ENCODE results near the gene PAMR1.
"Not testable (repeated sequence)": the region's sequence is repeated elsewhere in the genome, so short reads cannot be mapped to it uniquely, and the experiment has no call there.

PAMR1 gene

DNA sequence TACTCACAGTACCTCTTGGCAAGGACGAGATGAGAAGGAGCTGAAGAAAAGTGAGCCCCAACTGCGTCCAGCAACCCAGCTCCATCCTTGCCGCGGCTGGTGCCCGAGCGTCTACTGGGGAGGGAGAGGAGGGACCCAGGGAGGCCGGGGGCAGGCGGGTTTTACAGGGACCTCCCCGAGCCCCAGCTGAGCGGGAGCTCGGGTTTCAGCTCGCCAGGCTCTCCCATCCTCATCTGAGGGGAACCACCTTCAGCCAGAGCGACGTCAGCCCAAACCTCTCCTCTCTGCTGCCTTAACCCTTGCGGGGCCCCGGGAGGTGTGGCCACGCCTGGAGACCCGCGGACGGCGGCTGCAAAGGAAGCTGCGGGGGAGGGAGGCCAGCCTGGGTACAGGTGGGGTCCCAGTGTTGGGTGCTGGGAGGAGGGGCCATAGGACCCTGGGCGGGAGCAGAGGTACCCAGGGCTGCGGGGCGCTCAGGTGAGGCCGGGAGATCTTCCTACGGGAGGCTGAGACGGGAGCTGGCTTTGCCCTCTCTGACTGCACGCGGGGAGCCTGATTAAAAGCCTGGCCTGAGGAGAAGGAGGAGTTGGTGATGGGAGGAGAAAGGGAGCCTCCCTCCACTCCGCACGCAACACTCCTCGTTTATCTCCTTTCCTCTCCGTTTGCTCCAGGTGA lies at the start of gene PAMR1:
Gene PAMR1, minus strand, starts transcription at position 116 of the 675 bp plus-strand sequence. Its CDS starts 31 bp downstream, at position 85.
- DNase-seq (ENCODE audit: low read depth in 2 of 2): no peak

- DNase-seq (ENCODE audit: low read depth in 2 of 2): no peak
Observed at GRCh38 chr11:35571696-35572095, 46.3 kb upstream of the PAMR1 start.

DNA sequence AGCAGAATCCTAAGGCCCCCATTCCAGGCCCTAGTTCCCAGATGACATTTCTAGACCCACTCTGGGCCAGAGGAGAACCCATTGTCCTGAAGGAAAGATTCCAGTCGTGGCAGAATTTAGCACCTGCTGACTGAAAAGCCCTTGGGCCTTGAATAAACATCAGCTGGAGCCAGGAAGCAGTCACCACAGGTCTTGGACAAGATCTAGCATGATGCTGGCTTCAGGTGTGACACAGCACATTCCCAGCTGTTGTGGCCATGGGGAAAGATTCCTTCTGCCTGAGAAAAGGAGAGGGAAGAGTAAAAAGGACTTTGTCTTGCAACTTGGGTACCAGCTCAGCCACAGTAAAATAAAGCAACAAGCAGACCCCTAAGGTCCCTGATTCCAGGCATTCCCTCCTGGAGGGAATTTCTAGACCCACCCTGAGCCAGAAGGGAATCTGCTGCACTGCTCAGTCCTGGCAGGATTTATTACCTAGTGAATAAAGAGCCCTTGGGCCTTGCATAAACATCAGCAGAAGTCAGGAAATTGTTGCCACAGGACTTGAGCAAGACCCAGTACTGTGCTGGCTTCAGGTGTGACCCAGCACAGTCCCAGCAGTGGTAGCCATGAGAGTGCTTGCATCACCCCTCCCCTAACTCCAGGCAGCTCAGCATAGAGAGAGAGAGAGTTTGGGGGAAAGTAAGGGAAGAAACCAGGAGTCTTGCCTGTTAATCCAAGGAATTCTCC lies 42.5 kb upstream of the PAMR1 start:
- no peak for DNase-seq (ENCODE audit: low read depth in 2 of 2)

DNA sequence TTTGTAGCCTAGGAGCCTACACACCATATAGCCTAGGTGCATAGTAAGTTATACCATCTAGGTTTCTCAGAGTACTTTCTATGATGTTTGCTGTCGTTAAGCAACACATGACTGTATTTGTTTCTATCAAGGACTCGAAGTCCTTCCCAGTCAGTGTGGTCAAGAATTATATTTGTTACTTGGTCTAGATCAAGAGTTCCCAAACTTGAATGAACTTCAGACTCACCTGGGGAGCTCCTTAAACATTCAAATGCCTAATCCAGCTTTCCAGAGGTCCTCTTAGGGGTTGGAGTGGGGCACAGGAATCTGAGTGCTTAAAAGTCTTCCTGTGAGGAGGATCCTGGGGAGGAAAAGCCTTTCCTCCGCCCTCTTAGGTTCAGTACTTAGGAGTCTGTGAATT lies 41.5 kb upstream of the PAMR1 start:
- no peak for DNase-seq (ENCODE audit: low read depth in 2 of 2)

DNA sequence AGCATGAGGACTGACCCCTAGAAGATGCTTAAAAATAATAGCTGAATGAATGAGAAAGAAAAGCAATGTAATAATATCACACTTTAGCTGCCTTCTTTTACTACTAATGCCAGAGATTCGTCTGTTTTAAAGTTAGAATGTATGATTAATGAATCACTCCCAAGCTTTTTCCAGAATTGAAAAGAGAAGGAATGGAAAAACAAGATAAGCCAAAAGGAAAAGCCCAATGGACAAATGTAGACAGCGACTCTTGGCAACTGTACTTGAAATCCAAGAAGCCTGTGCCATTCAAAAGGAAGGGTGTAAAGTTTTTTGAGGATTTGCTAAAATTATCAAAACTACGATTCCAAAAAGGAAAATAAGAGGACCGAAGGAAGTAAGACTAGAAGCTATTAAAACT lies 40.8 kb upstream of the PAMR1 start:
- no peak for DNase-seq (ENCODE audit: low read depth in 2 of 2)

GRCh38 chr11:35564245-35564595 lies 38.8 kb upstream of the PAMR1 start:
- DNase-seq (ENCODE audit: low read depth in 2 of 2): no peak

DNA sequence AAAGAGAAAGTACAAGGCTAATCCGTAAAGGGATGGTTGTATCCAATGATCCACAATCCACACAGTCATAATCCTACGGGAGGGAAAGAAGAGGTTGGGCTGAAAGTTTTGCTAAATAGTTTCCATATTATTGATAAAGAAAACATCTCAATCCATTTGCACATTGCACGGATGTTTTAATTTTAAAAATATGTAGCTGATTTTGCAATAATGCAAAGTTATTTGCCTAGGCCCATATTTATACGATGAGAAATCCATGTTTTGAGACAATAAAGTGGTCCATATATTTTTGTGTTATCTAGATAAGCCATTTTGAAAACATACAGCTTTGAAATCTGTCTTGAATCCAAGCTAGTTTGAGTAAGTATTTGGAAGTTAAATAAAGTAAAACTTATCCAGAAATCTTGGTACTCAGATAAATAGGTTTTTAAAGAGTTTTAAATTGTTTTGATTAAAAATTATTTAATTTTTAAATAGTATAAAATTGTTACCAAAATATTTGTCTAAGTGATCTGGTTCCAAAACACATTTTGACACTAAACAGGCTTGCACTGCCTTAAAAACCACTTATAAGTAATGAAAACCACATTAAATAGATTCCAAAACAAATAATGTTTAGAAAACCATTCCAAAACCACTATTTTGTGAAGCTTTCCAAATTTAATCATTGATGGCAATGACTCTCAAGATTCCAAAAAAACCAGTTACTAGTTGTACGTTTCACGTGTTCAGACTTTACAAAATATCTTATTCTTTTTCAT lies 38.2 kb upstream of the PAMR1 start:
- DNase-seq (ENCODE audit: low read depth in 2 of 2): no peak

- DNase-seq (ENCODE audit: low read depth in 2 of 2): no peak
Observed at GRCh38 chr11:35559949-35560348, 34.5 kb upstream of the PAMR1 start.

DNA sequence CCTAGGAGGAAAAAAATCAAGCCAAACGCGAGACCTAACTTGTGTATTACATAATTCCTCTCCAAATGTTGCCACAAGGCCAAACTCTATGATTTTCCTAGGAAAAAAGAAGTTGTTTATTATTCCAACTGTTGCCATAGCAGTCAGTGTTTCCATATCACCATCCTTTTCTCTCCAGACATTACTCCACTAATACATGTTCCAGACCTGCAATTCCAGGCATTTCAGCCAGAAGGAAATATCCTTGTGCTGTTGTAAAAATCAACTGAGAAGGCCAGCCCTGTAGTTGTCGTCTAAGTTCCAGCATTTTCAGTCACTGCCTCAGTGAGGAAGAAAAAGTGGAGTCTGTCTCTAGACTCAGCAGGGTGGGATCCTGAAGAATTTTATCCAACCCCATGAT lies 33.1 kb upstream of the PAMR1 start:
- DNase-seq (ENCODE audit: low read depth in 2 of 2): no peak

GRCh38 chr11:35555488-35555887 lies 30.1 kb upstream of the PAMR1 start:
- DNase-seq (ENCODE audit: low read depth in 2 of 2): no peak

DNA sequence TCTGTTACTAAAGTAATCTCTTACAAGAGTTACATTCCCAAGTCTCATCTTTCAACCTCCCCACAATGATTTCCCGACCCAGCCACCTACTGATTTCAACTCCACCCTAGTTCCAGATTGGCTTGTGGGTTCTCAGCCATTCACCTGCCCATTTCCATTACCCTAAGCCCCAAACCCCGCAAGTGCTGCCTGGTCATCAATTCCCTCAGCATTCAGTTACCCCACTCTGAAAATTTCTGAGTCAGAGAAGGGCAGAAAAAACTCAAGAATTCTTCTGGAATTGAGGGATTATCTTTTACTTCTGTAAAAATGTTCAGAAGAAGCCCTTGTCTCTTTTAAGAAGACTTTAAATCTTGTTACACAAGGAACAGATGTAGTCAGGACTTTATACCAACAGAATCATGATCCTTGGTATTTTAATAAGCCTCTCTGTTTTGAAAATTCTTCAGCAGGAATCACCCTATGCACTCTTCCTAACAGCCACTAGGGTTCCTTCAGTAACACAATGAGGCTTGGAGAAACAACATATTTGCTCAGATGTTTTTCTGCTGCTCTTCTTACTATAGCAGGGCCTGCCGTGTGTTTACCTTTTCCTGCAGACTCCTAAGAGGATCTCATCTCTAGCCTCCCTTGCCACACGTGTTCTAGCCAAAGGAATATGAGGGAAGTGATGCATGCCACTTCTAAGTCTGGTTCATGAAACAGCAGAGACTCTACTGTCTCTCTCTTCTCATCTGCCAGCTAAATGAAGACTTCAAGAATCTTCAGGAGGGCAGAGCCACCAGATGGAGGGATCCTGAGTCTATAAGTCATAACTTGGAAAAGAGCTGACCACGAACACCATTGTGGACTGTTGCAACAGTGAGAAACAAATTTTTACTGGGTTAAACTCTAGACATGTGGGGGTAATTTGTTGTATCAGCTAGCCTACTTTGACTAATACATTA lies 29.3 kb upstream of the PAMR1 start:
- DNase-seq (ENCODE audit: low read depth in 2 of 2): no peak

GRCh38 chr11:35553831-35554230 lies 28.4 kb upstream of the PAMR1 start:
- no peak for DNase-seq (ENCODE audit: low read depth in 2 of 2)

DNA sequence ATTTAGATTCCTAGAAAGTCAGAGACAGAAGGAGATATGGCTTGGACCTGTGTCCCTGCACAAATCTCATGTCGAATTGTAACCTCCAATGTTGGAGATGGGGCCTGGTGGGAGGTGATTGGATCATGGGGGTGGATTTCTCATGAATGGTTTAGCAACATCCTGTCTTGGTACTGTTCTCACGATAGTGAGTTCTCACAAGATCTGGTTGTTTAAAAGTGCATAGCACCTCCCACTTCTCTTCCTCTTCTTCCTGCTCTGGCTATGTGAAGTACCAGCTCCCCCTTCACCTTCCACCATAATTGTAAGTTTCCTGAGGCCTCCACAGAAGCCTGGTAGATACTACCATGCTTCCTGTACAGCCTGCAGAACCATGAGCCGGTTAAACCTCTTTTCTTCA lies 27.6 kb upstream of the PAMR1 start:
- no peak for DNase-seq (ENCODE audit: low read depth in 2 of 2)

GRCh38 chr11:35552616-35553015 lies 27.2 kb upstream of the PAMR1 start:
- no peak for DNase-seq (ENCODE audit: low read depth in 2 of 2)

DNA sequence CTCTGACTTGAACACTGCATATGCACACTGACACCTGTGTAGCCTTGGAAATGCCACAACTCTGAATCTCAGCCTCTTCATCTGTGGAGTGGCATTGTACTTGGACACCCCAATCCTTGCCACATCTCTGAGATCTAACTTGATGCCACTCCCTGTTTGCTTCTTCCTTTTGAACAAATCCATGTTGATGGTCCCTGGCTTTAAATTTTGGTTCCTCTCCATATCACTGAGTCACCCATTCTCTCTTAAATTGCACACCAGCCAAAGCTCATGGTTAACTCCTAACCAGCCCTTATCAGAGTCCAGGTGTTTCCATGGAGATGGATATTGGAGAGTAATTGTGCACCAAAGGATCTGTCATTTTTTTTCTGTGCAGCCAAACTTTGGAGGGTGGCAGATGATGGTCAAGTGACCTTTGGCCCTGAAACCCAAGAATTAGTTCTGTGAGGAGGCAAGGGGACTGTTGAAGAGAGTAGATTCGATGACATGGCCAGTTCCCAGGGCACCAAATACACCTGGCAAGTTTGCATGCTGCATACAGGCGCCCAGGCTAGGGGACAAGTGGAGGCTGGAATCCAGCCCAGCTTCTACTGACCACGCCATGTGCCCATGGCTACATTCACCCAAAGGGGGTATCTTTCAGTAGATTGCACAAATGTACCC lies 25.1 kb upstream of the PAMR1 start:
- DNase-seq (ENCODE audit: low read depth in 2 of 2): no peak

DNA sequence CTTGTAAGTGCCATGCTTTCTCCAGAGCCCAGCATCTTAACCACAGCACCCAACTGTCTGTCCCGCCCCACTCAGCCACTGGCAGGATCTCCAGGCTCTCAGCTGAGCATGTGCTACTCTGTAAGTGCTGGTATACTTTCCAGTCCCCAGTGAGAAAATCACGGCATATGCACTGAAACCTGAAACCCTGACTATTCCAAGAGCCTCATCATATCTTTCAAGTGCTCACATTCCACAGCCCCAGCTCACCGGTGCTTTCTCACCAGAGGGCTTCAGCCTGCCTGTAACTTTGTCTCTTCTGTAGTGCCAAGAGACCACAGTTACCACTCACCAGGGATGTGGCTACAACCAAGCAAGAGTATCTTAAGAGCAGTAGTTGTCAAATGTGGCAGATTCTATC lies 24.4 kb upstream of the PAMR1 start:
- no peak for DNase-seq (ENCODE audit: low read depth in 2 of 2)

- DNase-seq (ENCODE audit: low read depth in 2 of 2): no peak
Observed at GRCh38 chr11:35548925-35549561, 23.6 kb upstream of the PAMR1 start.

DNA sequence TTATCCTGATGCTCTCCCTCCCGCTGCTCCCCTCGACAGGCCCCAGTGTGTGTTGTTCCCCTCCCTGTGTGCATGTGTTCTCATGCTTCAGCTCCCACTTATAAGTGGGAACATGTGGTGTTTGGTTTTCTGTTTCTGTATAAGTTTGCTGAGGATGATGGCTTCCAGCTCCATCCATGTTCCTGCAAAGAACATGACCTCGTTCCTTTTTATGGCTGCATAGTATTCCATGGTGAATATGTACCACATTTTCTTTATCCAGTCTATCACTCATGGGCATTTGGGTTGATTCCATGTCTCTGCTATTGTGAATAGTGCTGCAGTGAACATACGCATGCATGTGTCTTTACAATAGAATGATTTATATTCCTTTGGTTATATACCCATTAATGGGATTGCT lies 22.6 kb upstream of the PAMR1 start:
- not testable (repeated sequence) for DNase-seq (ENCODE audit: low read depth in 2 of 2)

GRCh38 chr11:35546317-35546716 lies 20.9 kb upstream of the PAMR1 start:
- no peak for DNase-seq (ENCODE audit: low read depth in 2 of 2)

GRCh38 chr11:35545391-35546003 lies 20.1 kb upstream of the PAMR1 start:
- no peak for DNase-seq (ENCODE audit: low read depth in 2 of 2)

Measured in stimulated activated CD8-positive, alpha-beta memory T cell treated with anti-CD3 and anti-CD28 coated beads, Interleukin-7, amount 100 ng/mL, for 4 hours (primary cell).